ENCODE data around the gene CTNNA1.

Gene CTNNA1

GRCh38 chr5:138762110-138762509 is 8.9 kb downstream of the CTNNA1 start:
- no peak; the same call in 2 of the 3 replicates for ATAC-seq

GRCh38 chr5:138763037-138763778 is 10.0 kb downstream of the CTNNA1 start:
- no peak for ATAC-seq
- TF ChIP-seq POU6F1 (CRISPR knock-in tag; IDR thresholded peaks at IDR 0.05; ENCODE audit: borderline replicate concordance, low read depth) (no peak), ZNF8 (CRISPR knock-in tag; IDR thresholded peaks at IDR 0.05) (no peak), BACH2 (CRISPR knock-in tag; IDR thresholded peaks at IDR 0.05; ENCODE audit: borderline replicate concordance) (no peak), ZFP3 (CRISPR knock-in tag; IDR thresholded peaks at IDR 0.05) (no peak), CSDC2 (CRISPR knock-in tag; IDR thresholded peaks at IDR 0.05) (no peak), ZFP30 (CRISPR knock-in tag; IDR thresholded peaks at IDR 0.05) (no peak), CREB5 (CRISPR knock-in tag; IDR thresholded peaks at IDR 0.05; ENCODE audit: low read depth) (no peak), CSRNP3 (CRISPR knock-in tag; IDR thresholded peaks at IDR 0.05) (no peak), RARB (CRISPR knock-in tag; IDR thresholded peaks at IDR 0.05) (no peak), TOX (CRISPR knock-in tag; IDR thresholded peaks at IDR 0.05; ENCODE audit: borderline replicate concordance) (no peak), PPARA (CRISPR knock-in tag; IDR thresholded peaks at IDR 0.05; ENCODE audit: borderline replicate concordance) (no peak), GLIS3 (CRISPR knock-in tag; IDR thresholded peaks at IDR 0.05) (no peak), ISL1 (CRISPR knock-in tag; IDR thresholded peaks at IDR 0.05) (no peak), ZNF565 (CRISPR knock-in tag; conservative IDR thresholded peaks at IDR 0.05; ENCODE audit: low read depth) (no peak)

More at GRCh38 chr5:138762110-138762509, 8.9 kb downstream of the CTNNA1 start:
- no peak for TF ChIP-seq BACH2 (CRISPR knock-in tag; IDR thresholded peaks at IDR 0.05; ENCODE audit: borderline replicate concordance)
- no peak for TF ChIP-seq POU6F1 (CRISPR knock-in tag; IDR thresholded peaks at IDR 0.05; ENCODE audit: borderline replicate concordance, low read depth)
- no peak for TF ChIP-seq TSHZ2 (CRISPR knock-in tag; IDR thresholded peaks at IDR 0.05)
- TF ChIP-seq TOX (CRISPR knock-in tag; IDR thresholded peaks at IDR 0.05; ENCODE audit: borderline replicate concordance) = no peak
- no peak for TF ChIP-seq ZFP30 (CRISPR knock-in tag; IDR thresholded peaks at IDR 0.05)
- no peak for TF ChIP-seq ISL1 (CRISPR knock-in tag; IDR thresholded peaks at IDR 0.05)
- no peak for TF ChIP-seq RARB (CRISPR knock-in tag; IDR thresholded peaks at IDR 0.05)
- no peak for TF ChIP-seq ZNF565 (CRISPR knock-in tag; conservative IDR thresholded peaks at IDR 0.05; ENCODE audit: low read depth)
- no peak for TF ChIP-seq SNAI2 (CRISPR knock-in tag; IDR thresholded peaks at IDR 0.05)
- TF ChIP-seq OSR1 (CRISPR knock-in tag; IDR thresholded peaks at IDR 0.05) = no peak

- no peak for TF ChIP-seq CREB5 (CRISPR knock-in tag; IDR thresholded peaks at IDR 0.05; ENCODE audit: low read depth)
- TF ChIP-seq ZFP3 (CRISPR knock-in tag; IDR thresholded peaks at IDR 0.05) = no peak
- TF ChIP-seq ZNF565 (CRISPR knock-in tag; conservative IDR thresholded peaks at IDR 0.05; ENCODE audit: low read depth) = no peak
- TF ChIP-seq ARNTL (CRISPR knock-in tag; IDR thresholded peaks at IDR 0.05; ENCODE audit: borderline replicate concordance, low read depth) = no peak
- no peak for TF ChIP-seq RARB (CRISPR knock-in tag; IDR thresholded peaks at IDR 0.05)
- TF ChIP-seq PATZ1 (CRISPR knock-in tag; IDR thresholded peaks at IDR 0.05; ENCODE audit: borderline replicate concordance) = no peak
- no peak for TF ChIP-seq SNAI2 (CRISPR knock-in tag; IDR thresholded peaks at IDR 0.05)
- no peak for TF ChIP-seq CSDC2 (CRISPR knock-in tag; IDR thresholded peaks at IDR 0.05)
- no peak for TF ChIP-seq GLIS3 (CRISPR knock-in tag; IDR thresholded peaks at IDR 0.05)
- no peak for ATAC-seq
Observed at GRCh38 chr5:138770291-138770690, 17.1 kb downstream of the CTNNA1 start.

Data from SK-N-SH treated with all-trans-retinoic acid at 6 μM for 48 hours (cell line).